Right forelimb (tissue), 1 donor: ENCODE measurements around the gene ATP8B4.

ENCODE experiments used
- DNase-seq: peaks from one replicate; pipeline ENCODE4 v3.0.0-alpha.2; 2018

Gene ATP8B4

DNA sequence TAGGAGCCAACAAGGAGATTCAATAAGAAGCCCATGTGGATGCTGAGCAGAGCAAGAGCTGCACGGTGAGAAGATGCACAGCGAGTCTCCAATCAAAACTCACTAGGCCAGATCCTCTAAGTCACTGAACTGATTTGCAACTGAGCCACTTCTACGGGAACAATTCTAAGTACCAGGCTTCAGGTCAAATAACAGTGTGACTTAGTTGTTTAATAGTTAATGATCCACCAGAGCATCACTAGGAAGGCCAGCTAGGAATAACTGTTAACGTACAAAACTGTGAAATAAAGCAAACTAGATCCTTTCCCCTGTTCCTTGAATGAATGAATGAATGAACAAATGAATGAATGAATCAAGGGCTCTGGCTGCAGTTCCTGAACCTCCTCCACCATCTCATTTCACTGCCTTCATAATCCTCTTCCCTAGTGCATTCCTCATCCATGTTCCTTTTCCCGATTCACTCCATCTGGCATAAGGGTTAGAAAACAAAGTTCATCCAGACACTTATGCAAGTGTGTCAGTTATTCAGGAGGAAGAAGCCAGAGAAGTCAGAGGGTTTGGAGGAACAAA is 59.7 kb downstream of the ATP8B4 start:
- DNase-seq: no peak

DNA sequence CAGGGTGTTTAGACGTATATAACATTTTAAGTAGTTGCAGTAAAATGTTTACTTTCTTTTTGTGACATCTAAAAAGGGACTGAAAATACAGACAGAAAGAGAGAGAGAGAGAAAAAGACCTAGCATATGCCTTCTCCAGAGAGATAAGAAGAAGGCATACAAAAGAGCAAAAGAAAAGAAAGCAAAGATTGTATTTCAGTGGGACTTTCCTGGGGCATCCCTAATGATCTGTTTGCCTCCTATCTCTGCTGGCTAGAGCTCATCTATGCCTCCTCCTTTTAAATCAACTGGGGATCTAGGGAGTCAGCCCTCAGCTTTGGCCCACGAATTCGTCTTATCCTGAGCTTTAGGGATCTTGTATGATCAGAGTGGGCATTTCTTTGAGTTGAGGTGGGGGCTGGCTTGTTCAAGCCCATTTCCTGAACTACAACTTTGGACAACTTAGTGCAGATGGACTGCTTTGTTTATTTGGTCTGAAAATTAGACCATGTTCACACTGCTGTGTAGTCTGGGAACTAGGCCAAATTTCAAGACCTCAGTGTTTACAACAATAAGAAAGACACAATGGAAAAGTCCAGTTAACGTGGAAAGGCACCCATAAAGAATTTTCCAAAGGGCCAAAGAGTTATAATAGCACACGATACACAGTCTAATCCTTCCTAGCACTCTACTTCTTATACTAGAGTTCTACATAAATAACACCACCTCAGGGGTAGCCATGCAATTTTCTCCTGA is 61.0 kb downstream of the ATP8B4 start:
- DNase-seq: no peak

DNA sequence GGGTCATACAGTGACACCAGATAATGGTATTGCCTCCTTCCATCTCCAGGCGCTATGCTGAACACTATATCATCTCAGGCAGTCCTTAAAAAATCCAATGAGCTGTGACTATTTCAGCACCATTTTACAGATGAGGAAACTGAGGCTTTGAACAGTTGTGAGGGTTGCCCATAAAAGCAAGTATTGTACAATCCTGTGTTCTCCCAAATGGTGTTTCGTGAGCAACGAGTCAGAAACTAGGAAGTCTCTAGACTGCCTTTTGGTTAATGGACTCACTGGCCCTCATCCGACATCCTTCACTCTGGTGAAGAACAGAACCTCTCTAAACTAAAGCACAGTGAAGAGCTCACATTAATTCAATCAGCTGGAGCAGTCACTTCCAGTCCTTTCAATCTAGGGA is 61.8 kb downstream of the ATP8B4 start:
- DNase-seq: no peak

DNA sequence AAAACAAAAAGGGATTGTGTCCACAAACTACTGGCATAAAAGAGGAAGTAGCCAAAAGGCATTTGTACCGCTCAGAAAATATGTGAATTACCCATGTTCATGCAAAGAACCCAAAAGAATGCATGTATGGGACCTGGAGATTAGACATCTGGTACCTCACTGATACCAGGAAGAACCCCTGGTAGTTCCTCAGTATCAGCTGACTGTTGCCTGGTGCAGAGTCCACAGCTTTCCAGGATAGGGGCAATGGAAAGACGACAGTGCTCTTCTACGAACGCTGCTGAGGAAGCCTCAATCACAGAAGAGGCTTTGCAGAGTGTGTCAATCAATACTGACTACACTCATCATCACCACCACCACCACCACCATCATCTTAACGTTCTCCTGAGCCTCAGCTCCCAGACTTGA is 63.3 kb downstream of the ATP8B4 start:
- DNase-seq: no peak

DNA sequence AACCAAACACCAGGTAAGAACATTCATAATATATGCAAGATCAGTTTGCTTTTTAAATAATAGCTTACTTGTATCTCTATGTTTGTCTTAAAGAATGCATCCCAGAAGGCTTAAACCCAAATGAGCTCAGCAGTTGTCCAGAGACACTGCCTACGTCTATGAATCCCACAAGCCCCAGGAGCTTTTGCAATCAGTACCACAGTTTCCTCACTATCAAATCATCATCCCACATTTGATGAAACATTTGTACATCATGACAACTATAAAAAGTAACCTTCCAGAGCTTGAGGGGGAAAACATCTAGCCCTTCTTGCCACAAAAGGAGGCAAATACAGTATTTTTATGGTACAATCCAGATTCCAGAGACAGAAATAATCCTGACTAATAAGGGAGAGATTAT is 63.7 kb downstream of the ATP8B4 start:
- DNase-seq: no peak

DNA sequence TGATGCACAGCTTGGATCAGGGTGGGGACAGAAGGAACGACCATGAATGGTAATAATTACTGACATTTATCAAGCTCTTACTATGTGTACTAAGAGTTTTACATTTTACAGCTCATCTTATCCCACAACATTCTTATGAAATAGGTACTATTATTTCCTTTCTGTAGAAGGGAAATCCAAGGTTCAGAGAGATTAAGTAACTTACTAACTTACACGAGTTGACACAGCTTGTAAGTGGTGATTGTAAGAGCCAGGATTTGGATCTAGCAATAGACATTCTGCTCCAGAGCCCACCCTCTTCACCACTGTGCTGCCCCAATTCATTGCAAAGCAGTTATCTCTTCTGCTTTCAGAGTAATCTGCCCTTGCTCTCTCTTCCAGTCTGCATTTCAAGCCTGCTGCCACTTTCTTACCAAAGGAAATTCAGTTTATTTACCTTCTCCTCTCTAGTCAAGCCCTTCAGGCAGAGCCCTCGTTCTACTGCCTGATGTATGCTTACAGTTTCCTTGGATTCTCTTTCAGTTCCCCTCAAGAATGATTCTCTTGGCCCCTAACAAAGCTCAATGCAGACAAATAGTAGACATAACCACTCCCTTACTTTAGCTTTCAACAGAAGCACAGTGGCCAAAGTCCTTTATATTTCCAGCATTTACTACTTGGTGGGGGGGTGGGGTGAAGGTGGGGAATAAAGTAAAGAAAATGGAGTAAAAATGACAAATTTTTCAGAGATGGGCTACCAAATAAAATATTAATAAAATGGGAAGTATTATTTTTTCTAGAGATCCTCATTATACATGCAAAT is 65.8 kb downstream of the ATP8B4 start:
- DNase-seq: no peak

DNA sequence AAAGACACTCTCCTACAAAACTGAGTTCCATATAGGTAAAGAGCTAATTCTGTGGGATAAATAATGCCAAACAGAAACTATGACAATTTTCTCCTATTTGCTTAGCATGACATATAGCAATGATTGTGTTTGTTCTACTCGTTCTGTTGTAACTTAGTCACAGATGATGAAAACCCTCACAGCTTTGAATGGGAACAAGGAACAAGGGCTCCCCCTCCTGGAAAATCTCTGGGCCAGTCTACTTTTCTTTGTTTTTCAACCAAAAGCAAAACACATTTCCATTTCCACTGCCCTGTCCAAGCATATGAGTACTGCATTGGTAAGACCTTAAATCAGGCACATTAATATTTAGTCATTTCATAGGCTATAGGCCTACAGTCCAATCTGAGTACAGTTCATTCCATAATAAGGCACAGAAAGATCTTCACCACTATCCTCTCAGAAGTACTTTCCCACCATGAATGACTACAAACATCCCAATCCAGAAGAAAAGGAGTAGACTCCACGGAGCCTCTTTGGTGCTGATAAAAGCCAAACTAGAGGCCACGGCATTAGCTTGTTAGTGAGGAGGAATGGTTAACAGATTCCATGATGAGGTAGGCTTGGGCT is 67.1 kb downstream of the ATP8B4 start:
- DNase-seq: peak; percentile 75

DNA sequence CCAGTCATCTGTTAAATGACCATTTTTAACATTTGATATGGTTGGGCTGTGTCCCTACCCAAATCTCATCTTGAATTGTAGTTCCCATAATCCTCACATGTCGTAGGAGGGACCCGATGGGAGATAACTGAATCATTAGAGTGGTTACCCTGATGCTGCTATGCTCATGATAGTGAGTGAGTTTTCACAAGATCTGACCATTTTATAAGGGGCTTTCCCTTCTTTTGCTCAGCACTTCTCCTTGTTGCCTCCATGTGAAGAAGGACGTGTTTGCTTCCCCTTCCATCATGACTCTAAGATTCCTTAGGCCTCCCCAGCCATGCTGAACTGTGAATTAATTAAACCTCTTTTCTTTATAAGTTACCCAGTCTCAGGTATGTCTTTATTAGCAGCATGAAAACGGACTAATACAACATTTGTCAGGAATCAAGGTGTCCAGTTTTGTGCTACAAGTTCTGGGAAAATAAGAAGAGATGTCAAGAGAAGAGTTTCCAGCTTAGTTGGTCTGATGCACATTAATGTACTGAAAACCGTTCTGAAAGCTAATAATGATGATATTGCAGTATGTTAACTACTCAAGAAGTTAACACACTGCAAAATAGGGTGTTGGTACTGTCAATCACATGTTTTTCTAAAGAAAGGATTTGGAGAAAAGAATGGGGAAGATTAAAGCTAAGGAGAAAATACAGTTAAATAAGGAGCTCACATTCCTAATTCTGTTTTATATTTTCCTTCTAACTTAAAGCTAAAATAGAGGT is 67.9 kb downstream of the ATP8B4 start:
- no peak for DNase-seq

DNA sequence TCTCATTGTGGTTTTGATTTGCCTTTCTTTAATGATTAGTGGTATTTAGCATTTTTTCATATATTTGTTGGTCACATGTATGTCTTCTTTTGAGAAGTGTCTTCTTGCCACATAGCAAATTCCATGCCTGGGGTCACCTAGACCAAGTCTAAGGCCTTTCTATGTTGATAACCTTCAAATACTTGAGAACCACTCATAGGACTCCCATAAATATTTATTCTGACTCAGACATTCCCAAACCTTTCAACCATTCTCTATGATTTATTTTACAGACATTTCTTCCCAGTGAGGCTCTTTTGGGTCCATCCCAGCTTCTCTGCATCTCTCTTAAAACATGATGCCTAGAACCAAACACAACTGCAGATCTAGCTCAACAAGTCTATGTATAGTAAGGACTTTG is 69.2 kb downstream of the ATP8B4 start:
- DNase-seq: no peak

DNA sequence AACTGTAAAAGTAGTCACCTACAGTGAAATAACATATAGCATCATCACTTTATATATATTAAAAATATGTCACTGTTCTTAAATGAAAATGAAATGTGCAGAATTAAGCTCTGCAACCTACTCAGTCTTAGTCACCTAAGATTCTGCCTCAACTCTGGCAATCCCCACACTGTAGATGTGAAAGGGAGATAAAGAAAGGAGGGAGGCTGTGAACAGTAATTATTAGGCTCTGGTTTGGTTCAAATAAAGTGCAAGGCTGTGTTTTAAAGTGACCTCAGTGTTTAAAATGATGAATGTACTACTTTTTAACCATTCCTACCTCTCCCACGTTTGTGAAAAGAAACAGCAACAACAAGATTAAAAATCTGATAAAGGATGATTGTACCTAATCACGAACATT is 72.2 kb downstream of the ATP8B4 start:
- no peak for DNase-seq

DNA sequence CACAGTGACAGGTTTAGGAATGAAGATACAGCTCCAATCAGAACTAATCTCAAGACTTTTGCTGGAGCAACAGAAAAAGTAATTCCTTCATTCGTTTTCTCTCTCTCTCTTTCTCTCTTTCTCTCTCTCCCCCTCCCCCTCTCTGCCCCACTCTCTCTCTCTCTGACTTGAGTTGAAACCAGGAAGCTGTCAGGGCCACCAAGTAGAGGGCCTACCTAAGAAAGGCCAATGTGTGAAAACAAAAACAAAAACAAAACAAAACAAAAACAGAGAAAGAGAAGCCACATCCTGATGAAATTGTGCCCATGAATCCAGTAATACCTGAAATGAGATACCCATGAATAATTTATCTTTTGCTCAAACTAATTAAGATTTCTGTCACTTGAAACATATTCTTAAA is 72.9 kb downstream of the ATP8B4 start:
- no peak for DNase-seq

DNA sequence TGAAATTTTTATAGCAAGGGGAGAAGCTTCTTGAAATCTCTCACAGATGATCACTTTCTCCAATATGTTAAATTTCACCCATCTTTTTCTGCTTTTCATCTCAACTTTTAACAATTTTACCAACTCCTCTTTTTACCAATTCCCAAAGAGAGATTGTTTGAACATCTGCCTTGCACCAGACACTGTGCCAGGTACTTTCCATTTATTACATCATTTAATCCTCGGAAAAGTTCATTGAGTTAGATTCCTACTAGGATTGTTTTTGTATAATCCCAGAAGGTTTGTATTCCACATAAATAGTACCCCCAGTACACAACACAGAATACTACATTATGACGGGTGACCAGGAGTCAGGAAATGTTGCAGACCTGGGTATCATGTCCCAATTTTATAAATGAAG is 74.1 kb downstream of the ATP8B4 start:
- no peak for DNase-seq

DNA sequence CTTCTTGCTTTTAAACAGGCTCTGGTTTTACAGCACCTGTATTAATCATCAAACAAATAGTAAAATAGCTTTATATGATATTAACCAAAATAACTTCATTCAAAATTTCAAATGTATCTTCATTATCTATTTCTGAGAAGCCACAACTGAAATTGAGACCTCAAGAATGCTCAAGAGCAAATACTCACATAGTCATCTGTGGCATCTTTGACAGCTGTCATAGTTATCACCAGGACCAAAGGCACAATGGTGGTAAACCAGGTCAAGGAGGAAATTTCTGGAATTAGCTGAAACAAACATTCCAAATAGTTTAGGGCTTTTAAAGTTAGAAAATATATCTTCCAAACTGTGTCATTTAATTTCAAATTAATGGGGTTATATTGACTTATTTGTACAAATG is 74.6 kb downstream of the ATP8B4 start:
- no peak for DNase-seq

DNA sequence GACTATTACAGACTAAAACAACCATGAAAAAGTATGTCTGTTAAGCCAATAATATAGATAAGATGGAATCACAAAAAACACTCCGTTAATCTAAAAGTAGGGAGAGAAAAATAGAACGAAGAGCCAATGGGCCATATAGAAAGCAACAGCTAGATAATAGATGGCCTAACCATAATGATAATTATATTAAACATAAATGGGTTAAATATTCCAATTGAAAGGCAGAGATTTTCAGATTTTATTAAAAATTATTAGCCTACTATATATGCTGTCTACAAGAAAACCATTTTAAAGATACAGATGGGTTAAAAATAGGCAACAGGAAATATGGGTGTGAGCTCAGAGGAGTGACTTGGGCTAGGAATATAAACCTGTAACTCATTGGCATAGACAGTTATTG is 76.3 kb downstream of the ATP8B4 start:
- DNase-seq: no peak

DNA sequence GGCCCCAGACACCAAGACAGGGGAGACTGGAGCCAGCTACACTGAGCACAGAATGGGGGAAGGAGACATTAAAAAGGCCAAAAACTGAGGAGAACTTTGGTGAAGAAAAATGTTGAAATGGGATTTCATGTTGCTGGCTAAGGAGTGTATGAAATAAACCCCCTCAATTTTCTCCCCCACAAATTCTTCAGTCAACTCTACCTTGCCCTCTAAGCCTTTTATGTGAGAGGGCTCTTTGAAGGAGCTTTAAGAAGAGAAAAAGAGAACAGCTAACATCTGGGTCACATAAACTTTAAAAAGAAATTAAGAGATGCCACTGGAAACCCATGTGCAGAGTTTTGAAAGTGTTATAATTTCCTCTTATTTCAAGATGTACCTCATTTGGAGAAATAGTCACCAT is 88.6 kb downstream of the ATP8B4 start:
- no peak for DNase-seq

DNA sequence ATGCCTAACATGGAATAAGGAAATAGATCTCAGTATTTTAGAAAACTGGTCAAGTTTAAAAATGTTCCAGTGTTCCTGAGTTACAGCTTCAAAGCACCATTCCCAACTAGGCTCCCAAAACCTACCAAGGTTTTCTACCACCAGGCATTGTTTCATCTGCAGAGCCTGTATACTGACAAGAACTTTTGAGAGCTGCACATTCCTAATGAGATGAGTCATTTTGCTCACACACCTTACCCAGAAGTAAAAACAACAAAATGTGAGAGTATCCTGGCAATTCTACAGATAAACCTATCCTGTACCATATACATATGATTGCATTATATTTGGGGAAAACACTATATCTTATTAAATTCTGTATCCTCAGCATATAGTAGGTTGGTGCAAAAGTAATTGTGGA is 90.7 kb downstream of the ATP8B4 start:
- DNase-seq: no peak

DNA sequence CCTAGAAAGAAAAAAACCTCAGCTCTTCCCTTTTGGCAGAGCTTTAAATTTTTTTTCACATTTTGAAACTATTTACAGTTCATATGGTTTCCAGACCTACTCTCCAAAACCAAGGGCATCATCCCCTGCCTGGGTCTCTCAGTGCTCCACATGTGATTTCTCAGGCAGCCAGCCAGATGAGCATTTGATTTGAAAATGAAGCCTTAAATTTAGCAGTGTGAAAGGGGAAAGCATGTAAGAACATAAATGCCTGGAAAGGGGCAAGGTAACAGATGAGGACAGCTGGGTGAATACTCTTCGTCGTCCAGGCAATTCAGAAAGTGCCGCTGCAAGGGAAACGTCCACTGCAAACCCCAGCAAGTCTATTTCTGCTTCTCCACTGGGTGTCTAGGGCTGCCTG is 94.8 kb downstream of the ATP8B4 start:
- DNase-seq: peak; percentile 69

DNA sequence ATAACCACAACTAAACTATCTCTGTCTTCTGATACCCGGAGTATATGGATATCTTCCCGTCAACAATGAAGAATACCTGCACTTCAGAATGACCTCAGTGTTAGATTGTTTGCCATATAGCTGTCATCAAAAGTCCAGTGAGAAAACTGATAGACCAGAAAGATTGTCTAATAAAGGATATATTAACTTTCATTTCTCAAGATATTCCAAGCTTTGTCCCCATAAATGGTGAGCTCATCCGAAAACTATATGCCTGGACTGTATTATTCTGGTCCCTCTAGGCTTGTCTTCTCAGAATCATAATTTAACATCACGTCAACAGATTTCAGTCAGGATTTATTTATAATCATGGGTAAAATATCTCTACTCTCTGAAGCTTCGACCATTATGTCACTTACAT is 100.5 kb downstream of the ATP8B4 start:
- DNase-seq: no peak

DNA sequence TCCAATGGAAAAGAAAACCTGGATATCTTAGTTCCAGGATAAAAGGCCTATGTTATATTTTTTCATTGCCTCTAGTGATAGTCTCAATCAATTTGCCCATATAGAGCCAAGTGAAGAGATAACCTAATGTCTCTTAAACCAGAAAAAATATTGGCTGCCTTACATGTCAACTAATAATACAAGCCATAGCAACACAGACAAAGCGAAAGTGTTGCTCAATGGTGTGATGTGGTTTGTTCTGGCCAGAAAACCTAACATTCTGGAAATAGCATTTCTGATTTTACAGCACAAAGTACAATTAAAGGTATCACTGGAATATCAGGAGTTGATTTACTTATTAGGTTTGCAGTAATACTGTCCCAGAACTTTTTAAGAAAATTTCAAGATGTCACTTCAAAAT is 101.5 kb downstream of the ATP8B4 start:
- no peak for DNase-seq

DNA sequence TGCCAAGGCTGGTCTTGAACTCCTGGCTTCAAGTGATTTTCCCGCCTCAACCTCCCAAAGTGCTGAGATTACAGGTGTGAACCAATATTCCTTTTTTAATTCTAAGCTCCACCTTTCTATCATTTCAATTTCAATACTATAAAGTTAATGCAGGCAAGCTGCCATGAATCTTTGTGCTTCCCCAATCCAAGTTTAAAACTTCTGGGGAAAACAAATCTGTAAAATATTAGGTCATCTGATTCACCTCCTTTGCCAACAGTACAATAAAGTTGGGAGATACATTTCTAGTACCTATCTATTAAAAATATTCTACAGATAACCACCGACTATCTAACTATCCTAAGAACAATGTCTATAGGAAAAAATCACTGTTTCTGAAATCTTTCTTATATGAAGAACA is 102.1 kb downstream of the ATP8B4 start:
- no peak for DNase-seq

DNA sequence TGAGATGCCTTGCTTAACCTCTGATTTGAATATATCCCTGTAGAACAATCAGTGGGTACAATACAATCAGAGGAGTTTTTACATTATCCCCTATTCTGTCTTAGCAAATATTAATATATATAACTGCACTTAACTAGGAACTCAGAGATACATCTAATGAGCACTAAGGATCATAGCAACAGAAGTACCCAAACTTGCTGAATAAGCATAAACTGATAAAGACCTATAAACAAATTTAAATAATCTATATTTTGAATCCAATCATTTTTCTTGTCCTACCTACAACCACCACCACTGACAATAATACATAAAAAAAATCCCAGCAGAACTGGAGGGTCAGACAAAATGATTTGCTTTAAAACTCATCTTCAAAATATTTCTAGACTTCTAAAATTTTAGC is 106.2 kb downstream of the ATP8B4 start:
- DNase-seq: no peak

DNA sequence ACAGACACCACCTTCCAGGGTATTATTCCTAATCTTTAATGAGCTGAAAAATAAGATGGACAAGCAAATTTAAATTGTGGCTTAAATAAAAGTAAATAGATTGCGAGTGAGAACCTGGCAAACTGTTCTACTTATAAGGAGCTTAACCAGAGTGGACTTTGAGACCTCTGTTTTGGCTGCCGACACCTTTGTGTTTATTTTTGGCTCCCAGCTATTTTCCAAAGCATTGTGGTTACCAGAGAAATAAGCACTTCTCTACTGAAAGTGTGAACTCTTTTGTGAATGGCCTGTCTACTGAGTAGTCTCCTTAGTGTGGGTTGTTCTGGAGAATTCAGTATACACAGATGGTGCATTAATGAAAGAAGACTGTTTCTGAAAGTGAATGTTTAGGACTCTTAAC is 109.4 kb downstream of the ATP8B4 start:
- DNase-seq: no peak

DNA sequence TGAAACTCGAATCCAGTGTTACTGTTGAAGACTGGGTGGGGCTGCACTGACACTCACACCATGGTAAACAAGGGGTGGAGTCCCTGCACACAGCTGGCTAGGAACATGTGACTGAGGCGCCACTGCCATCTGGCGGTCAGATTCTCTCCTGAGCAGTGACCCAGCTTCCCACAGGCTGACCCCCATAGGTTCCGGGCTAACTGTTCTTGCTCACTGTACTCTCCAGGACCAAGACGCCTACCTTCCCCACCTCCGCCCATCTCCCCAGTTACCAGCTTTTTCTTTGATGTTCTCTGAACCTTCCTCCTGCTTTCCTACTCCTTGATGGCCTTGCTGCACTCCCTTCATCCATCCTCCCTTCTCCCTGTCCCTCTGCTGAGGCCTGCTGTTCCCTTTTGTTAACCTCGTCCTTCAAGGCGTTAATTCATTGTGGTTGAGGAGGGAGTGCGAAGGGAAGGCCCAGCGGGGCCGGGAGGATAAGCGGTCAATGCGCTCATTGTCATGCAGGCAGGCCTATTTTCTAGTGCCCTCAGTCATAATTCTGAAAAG is 115.2 kb downstream of the ATP8B4 start:
- peak; percentile 87 for DNase-seq
